IPS-15b (cell line): Measurements from ENCODE around the gene CFAP251.
"Not testable (repeated sequence)": the region's sequence is repeated elsewhere in the genome, so short reads cannot be mapped to it uniquely, and the experiment has no call there.

ENCODE experiments used
- H3K27me3 ChIP-seq: one replicate; pipeline ENCODE4 v1.6.1; 2013; ENCODE audit warnings: low read length; ENCODE audit not compliant: control insufficient read depth, insufficient read depth
- H3K36me3 ChIP-seq: one replicate; pipeline ENCODE4 v1.6.1; 2013; ENCODE audit warnings: low read length; ENCODE audit not compliant: control insufficient read depth, insufficient read depth
- H3K4me1 ChIP-seq: one replicate; pipeline ENCODE4 v1.6.1; 2013; ENCODE audit warnings: mild to moderate bottlenecking, low read length; ENCODE audit not compliant: control insufficient read depth, insufficient read depth
- H3K4me3 ChIP-seq: one replicate; pipeline ENCODE4 v1.5.1; 2013; ENCODE audit warnings: low read depth, low read length
- H3K9ac ChIP-seq: one replicate; pipeline ENCODE4 v1.6.1; 2013; ENCODE audit warnings: low read depth, mild to moderate bottlenecking, low read length
- H3K9me3 ChIP-seq: one replicate; pipeline ENCODE4 v1.6.1; 2013; ENCODE audit warnings: mild to moderate bottlenecking, low read length; ENCODE audit not compliant: control insufficient read depth, insufficient read depth

The CFAP251 gene

GRCh38 chr12:121911824-121912585, 6.4 kb upstream of the CFAP251 start:
- no peaks in the 10 kb centered on the region for H3K27me3 ChIP-seq
- H3K36me3 ChIP-seq = peaks cover 3% of the 10 kb centered on the region
- no peak overlapping the region for H3K4me3 ChIP-seq
- no peaks in the 10 kb centered on the region for H3K9me3 ChIP-seq
- H3K4me1 ChIP-seq = no peaks in the 10 kb centered on the region
- H3K9ac ChIP-seq = no peak overlapping the region

- H3K9ac ChIP-seq = no peak overlapping the region
- H3K9me3 ChIP-seq = no peaks in the 10 kb centered on the region
- H3K27me3 ChIP-seq = no peaks in the 10 kb centered on the region
- H3K4me3 ChIP-seq = no peak overlapping the region
- peaks cover 3% of the 10 kb centered on the region for H3K36me3 ChIP-seq
- no peaks in the 10 kb centered on the region for H3K4me1 ChIP-seq
These were observed 2.5 kb upstream of the CFAP251 start for GRCh38 chr12:121915841-121916321.

GRCh38 chr12:121916719-121917118, 1.7 kb upstream of the CFAP251 start:
- Histone ChIP-seq H3K4me1 (no peaks in the 10 kb centered on the region), H3K36me3 (peaks cover 3% of the 10 kb centered on the region), H3K9me3 (no peaks in the 10 kb centered on the region), H3K9ac (no peak overlapping the region), H3K27me3 (no peaks in the 10 kb centered on the region), H3K4me3 (no peak overlapping the region)

GRCh38 chr12:121918679-121919038, 267 bp downstream of the CFAP251 start:
- H3K27me3 ChIP-seq = no peaks in the 10 kb centered on the region
- H3K4me3 ChIP-seq = peak overlapping the region; percentile 39
- no peak overlapping the region for H3K9ac ChIP-seq
- peaks cover 3% of the 10 kb centered on the region for H3K36me3 ChIP-seq
- H3K9me3 ChIP-seq = no peaks in the 10 kb centered on the region
- H3K4me1 ChIP-seq = no peaks in the 10 kb centered on the region

- Histone ChIP-seq H3K27me3 (no peaks in the 10 kb centered on the region), H3K4me1 (peaks cover 4% of the 10 kb centered on the region), H3K4me3 (no peak overlapping the region), H3K9ac (no peak overlapping the region), H3K9me3 (no peaks in the 10 kb centered on the region), H3K36me3 (no peaks in the 10 kb centered on the region)
These were observed 2.7 kb downstream of the CFAP251 start for GRCh38 chr12:121921066-121921465.

GRCh38 chr12:121925358-121925695, 6.9 kb downstream of the CFAP251 start:
- H3K4me3 ChIP-seq = no peak overlapping the region

GRCh38 chr12:121926874-121927706, 8.7 kb downstream of the CFAP251 start:
- Histone ChIP-seq H3K36me3 (no peaks in the 10 kb centered on the region), H3K9me3 (no peaks in the 10 kb centered on the region), H3K4me1 (peaks cover 9% of the 10 kb centered on the region), H3K4me3 (no peak overlapping the region), H3K9ac (no peak overlapping the region), H3K27me3 (no peaks in the 10 kb centered on the region)

More at GRCh38 chr12:121925358-121925695, 6.9 kb downstream of the CFAP251 start:
- Histone ChIP-seq H3K9me3 (no peaks in the 10 kb centered on the region), H3K9ac (no peak overlapping the region), H3K36me3 (no peaks in the 10 kb centered on the region), H3K4me1 (peaks cover 9% of the 10 kb centered on the region), H3K27me3 (no peaks in the 10 kb centered on the region)

- peaks cover 9% of the 10 kb centered on the region for H3K4me1 ChIP-seq
- H3K4me3 ChIP-seq = no peak overlapping the region
- no peaks in the 10 kb centered on the region for H3K27me3 ChIP-seq
- H3K9me3 ChIP-seq = no peaks in the 10 kb centered on the region
- no peaks in the 10 kb centered on the region for H3K36me3 ChIP-seq
- no peak overlapping the region for H3K9ac ChIP-seq
These were observed 9.4 kb downstream of the CFAP251 start for GRCh38 chr12:121927813-121928212.

GRCh38 chr12:121929545-121929944, 11.2 kb downstream of the CFAP251 start:
- H3K4me1 ChIP-seq = peaks cover 12% of the 10 kb centered on the region
- not testable (repeated sequence) for H3K9ac ChIP-seq, H3K36me3 ChIP-seq, H3K4me3 ChIP-seq, H3K27me3 ChIP-seq, H3K9me3 ChIP-seq

- H3K27me3 ChIP-seq = no peaks in the 10 kb centered on the region
- no peaks in the 10 kb centered on the region for H3K9me3 ChIP-seq
- H3K4me1 ChIP-seq = peaks cover 8% of the 10 kb centered on the region
- H3K9ac ChIP-seq = no peak overlapping the region
- no peaks in the 10 kb centered on the region for H3K36me3 ChIP-seq
- H3K4me3 ChIP-seq = no peak overlapping the region
These were observed 12.5 kb downstream of the CFAP251 start for GRCh38 chr12:121930862-121931261.

GRCh38 chr12:121932176-121932536, 13.8 kb downstream of the CFAP251 start:
- Histone ChIP-seq H3K9me3 (no peaks in the 10 kb centered on the region), H3K9ac (no peak overlapping the region), H3K4me3 (no peak overlapping the region), H3K27me3 (no peaks in the 10 kb centered on the region), H3K4me1 (peaks cover 8% of the 10 kb centered on the region), H3K36me3 (no peaks in the 10 kb centered on the region)
